ENCODE results near the gene BTBD9.

DNA sequence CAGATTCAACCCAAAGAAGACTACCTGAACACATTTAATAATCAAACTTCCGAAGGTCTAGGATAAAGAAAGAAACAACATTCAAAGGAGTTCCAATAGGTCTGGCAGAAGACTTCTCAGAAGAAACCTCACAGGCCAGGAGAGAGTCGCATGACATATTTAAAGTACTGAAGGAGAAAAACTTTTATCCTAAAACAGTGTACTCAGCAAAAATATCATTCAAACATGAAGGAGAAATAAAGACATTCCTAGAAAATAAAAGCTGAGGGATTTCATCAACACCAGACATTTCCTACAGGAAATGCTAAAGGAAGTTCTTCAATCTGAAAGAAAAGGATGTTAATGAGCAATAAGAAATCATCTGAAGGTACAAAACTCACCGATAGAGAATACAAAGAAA, 108.6 kb downstream of the BTBD9 start:
- TF ChIP-seq POLR2AphosphoS5 (IDR thresholded peaks at IDR 0.05; ENCODE audit: control insufficient read depth, insufficient read depth, low read depth, low read length) (no peak), MAFF (IDR thresholded peaks at IDR 0.05; ENCODE audit: low read length) (peak; percentile 40), POLR2A (conservative IDR thresholded peaks at IDR 0.05) (no peak), PCBP1 (IDR thresholded peaks at IDR 0.05; ENCODE audit: low read depth, low read length, poor library complexity, severe bottlenecking) (no peak), RAD51 (IDR thresholded peaks at IDR 0.05; ENCODE audit: borderline replicate concordance, low read depth) (no peak), ETV6 (IDR thresholded peaks at IDR 0.05; ENCODE audit: borderline replicate concordance in 1 of 2, low read depth in 2 of 2, low read length in 1 of 2) (no peak), ETV6 (CRISPR knock-in tag; IDR thresholded peaks at IDR 0.05; ENCODE audit: borderline replicate concordance) (no peak), CREBBP (IDR thresholded peaks at IDR 0.05; ENCODE audit: low read depth, low read length) (no peak), ZNF165 (CRISPR knock-in tag; IDR thresholded peaks at IDR 0.05; ENCODE audit: borderline replicate concordance) (no peak)
- TF ChIP-seq, protein P1, sequence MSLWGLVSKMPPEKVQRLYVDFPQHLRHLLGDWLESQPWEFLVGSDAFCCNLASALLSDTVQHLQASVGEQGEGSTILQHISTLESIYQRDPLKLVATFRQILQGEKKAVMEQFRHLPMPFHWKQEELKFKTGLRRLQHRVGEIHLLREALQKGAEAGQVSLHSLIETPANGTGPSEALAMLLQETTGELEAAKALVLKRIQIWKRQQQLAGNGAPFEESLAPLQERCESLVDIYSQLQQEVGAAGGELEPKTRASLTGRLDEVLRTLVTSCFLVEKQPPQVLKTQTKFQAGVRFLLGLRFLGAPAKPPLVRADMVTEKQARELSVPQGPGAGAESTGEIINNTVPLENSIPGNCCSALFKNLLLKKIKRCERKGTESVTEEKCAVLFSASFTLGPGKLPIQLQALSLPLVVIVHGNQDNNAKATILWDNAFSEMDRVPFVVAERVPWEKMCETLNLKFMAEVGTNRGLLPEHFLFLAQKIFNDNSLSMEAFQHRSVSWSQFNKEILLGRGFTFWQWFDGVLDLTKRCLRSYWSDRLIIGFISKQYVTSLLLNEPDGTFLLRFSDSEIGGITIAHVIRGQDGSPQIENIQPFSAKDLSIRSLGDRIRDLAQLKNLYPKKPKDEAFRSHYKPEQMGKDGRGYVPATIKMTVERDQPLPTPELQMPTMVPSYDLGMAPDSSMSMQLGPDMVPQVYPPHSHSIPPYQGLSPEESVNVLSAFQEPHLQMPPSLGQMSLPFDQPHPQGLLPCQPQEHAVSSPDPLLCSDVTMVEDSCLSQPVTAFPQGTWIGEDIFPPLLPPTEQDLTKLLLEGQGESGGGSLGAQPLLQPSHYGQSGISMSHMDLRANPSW (CRISPR knock-in tag; IDR thresholded peaks at IDR 0.05), result no peak
- TF ChIP-seq, protein P2, sequence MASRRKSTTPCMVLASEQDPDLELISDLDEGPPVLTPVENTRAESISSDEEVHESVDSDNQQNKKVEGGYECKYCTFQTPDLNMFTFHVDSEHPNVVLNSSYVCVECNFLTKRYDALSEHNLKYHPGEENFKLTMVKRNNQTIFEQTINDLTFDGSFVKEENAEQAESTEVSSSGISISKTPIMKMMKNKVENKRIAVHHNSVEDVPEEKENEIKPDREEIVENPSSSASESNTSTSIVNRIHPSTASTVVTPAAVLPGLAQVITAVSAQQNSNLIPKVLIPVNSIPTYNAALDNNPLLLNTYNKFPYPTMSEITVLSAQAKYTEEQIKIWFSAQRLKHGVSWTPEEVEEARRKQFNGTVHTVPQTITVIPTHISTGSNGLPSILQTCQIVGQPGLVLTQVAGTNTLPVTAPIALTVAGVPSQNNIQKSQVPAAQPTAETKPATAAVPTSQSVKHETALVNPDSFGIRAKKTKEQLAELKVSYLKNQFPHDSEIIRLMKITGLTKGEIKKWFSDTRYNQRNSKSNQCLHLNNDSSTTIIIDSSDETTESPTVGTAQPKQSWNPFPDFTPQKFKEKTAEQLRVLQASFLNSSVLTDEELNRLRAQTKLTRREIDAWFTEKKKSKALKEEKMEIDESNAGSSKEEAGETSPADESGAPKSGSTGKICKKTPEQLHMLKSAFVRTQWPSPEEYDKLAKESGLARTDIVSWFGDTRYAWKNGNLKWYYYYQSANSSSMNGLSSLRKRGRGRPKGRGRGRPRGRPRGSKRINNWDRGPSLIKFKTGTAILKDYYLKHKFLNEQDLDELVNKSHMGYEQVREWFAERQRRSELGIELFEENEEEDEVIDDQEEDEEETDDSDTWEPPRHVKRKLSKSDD (conservative IDR thresholded peaks at IDR 0.05; ENCODE audit: low read length), result no peak
- TF ChIP-seq, protein P3, sequence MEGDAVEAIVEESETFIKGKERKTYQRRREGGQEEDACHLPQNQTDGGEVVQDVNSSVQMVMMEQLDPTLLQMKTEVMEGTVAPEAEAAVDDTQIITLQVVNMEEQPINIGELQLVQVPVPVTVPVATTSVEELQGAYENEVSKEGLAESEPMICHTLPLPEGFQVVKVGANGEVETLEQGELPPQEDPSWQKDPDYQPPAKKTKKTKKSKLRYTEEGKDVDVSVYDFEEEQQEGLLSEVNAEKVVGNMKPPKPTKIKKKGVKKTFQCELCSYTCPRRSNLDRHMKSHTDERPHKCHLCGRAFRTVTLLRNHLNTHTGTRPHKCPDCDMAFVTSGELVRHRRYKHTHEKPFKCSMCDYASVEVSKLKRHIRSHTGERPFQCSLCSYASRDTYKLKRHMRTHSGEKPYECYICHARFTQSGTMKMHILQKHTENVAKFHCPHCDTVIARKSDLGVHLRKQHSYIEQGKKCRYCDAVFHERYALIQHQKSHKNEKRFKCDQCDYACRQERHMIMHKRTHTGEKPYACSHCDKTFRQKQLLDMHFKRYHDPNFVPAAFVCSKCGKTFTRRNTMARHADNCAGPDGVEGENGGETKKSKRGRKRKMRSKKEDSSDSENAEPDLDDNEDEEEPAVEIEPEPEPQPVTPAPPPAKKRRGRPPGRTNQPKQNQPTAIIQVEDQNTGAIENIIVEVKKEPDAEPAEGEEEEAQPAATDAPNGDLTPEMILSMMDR (IDR thresholded peaks at IDR 0.05 in 2 of 3, conservative IDR thresholded peaks at IDR 0.05 in 1 of 3; ENCODE audit: insufficient read depth in 2 of 3, low read depth in 1 of 3, low read length in 3 of 3), result no peak
